SK-N-SH (cell line): ENCODE results near the gene CLEC19A.

ENCODE experiments used
- CTCF ChIP-seq: fragments of 200-600 bp; sonication (generic); IDR thresholded peaks from 2 replicates; pipeline ENCODE4 v1.6.1; 2017; ENCODE audit warnings: antibody characterized with exemption, mild to moderate bottlenecking, moderate library complexity
- TAF1 ChIP-seq: IDR thresholded peaks from 2 replicates; pipeline ENCODE4 v1.6.1; 2012; ENCODE audit warnings: low read depth, mild to moderate bottlenecking, low read length, moderate library complexity, borderline replicate concordance
- TCF12 ChIP-seq: IDR thresholded peaks from 2 replicates; pipeline ENCODE4 v1.4.0; 2012

- no peak for TF ChIP-seq CTCF
- no peak for TF ChIP-seq TAF1
- no peak for TF ChIP-seq TCF12
Measured at GRCh38 chr16:19289811-19290485, 4.4 kb downstream of the CLEC19A start.
